ENCODE results near the gene ABCC11.

ABCC11 gene

DNA sequence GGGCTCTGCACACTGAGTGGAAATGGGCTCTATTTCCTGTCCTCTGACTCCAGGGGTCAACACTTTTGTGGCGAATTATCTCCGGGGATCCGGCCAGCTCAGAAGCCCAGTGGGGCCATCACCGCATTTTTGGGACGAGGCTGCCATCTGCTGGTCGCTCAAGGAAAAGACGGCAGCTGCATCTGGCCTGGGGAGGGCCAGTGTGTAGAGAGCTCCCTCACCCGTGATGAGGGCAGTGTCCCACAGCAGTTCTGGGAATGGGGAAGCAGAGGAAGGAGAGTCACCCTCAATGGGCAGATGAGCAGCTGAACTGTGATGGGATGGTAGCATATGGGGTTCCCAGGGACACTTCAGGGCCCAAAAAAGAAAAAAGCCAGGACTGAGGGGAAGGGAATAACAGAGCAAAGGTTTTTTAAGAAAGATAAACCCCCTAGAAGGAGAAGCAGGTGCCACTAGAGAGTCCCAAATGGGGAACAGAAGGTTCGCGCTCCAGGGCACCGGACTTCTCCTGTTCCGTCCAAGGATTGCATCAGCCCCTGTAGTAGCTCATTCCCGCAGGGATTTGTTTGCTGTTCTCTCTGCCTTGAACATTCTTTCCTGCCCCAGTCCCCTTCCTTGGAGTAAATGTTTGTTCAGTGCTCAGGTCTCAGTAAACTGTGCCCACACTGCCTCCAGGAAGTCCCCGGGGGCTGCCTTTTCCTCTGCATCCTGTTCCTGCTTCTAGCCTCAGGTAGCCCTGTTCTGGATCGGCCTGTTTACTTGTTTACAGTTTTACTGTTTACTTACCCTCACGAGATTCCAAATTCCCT is 82.2 kb downstream of the ABCC11 start:
- no peak overlapping the region for H3K27ac ChIP-seq (ENCODE audit: low read depth, low read length)
- no peaks in the 10 kb centered on the region for H3K27me3 ChIP-seq (ENCODE audit: control insufficient read depth, insufficient read depth, low read length)
- H3K4me3 ChIP-seq (ENCODE audit: low read length), result no peak overlapping the region
- no peaks in the 10 kb centered on the region for H3K36me3 ChIP-seq (ENCODE audit: control insufficient read depth, insufficient read depth, low read length)
- no peaks in the 10 kb centered on the region for H3K4me1 ChIP-seq (ENCODE audit: control insufficient read depth, insufficient read depth, low read length)
- no peak overlapping the region for H3K9ac ChIP-seq (ENCODE audit: low read length)

DNA sequence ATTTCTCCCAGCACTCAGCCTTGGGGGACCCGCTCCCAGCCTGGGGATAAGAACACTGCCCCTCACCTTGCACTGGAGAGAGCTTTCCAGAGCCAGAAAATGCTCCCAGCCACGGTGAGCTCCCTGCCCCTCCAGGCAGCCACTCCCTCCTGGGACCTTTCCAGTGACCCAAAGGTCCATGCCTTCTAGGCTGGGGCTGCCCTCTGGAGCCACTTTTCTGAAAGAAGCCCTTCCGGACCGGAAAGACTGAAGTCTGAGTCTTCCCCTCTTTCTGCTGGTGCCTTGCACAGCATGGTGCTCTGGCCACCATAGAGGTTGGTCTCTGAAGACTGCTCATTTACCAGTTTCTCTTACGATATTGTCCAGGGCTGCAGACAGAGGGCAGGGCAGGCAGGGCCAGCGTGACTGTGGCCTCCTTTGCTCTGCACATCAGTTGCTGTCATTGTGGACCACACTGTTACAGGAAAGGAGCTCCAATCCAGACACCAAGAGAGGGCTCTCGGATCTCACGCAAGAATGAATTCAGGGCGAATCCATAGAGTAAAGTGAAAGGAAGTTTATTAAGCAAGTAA is 84.4 kb downstream of the ABCC11 start:
- no peak overlapping the region for H3K9ac ChIP-seq (ENCODE audit: low read length)
- no peaks in the 10 kb centered on the region for H3K27me3 ChIP-seq (ENCODE audit: control insufficient read depth, insufficient read depth, low read length)
- H3K27ac ChIP-seq (ENCODE audit: low read depth, low read length), result no peak overlapping the region
- no peaks in the 10 kb centered on the region for H3K4me1 ChIP-seq (ENCODE audit: control insufficient read depth, insufficient read depth, low read length)
- no peak overlapping the region for H3K4me3 ChIP-seq (ENCODE audit: low read length)
- no peaks in the 10 kb centered on the region for H3K36me3 ChIP-seq (ENCODE audit: control insufficient read depth, insufficient read depth, low read length)

DNA sequence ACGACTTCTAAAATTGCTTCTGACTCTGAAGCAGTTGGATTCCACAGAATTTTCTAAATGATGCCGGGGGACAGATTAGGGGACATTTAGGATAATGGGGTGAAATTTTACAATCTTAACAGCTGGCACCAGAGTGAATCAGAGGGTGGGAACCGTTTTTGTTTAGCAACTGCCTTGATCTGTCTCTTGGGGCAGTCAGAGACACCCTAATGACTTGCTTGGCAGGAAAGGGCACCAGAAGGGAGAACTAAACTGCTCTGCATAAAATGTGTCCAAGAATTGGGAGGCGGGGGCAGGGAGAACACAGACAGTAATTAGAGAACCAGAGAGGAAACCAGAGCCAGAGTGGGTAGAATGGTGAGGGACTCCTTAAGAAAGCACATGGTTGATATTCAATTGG is 85.4 kb downstream of the ABCC11 start:
- H3K27ac ChIP-seq (ENCODE audit: low read depth, low read length), result no peak overlapping the region
- no peak overlapping the region for H3K4me3 ChIP-seq (ENCODE audit: low read length)
- H3K27me3 ChIP-seq (ENCODE audit: control insufficient read depth, insufficient read depth, low read length), result peaks cover 3% of the 10 kb centered on the region
- no peak overlapping the region for H3K9ac ChIP-seq (ENCODE audit: low read length)
- no peaks in the 10 kb centered on the region for H3K36me3 ChIP-seq (ENCODE audit: control insufficient read depth, insufficient read depth, low read length)
- H3K4me1 ChIP-seq (ENCODE audit: control insufficient read depth, insufficient read depth, low read length), result no peaks in the 10 kb centered on the region

DNA sequence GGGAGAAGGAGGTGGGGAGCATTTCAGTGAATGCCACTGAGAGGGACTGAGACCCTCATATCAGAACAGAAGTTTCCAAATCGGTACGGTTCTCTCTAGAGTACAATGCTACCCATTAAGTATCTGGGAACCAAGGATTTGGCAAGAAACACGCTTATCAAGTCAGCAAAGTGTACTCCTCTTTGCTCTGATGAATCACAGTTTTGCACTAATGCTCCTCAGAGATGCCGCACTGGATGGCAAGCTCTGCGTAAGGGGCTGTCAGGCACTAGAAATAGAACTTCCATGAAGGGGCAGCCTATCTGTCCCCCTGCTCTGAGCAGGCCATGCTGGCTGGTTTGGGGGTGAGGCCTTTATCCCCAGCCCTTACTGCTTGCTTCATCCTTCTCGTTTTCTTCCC is 86.8 kb downstream of the ABCC11 start:
- Histone ChIP-seq H3K9ac (ENCODE audit: low read length) (no peak overlapping the region), H3K4me3 (ENCODE audit: low read length) (no peak overlapping the region), H3K4me1 (ENCODE audit: control insufficient read depth, insufficient read depth, low read length) (no peaks in the 10 kb centered on the region), H3K36me3 (ENCODE audit: control insufficient read depth, insufficient read depth, low read length) (no peaks in the 10 kb centered on the region), H3K27ac (ENCODE audit: low read depth, low read length) (no peak overlapping the region), H3K27me3 (ENCODE audit: control insufficient read depth, insufficient read depth, low read length) (peaks cover 5% of the 10 kb centered on the region)

DNA sequence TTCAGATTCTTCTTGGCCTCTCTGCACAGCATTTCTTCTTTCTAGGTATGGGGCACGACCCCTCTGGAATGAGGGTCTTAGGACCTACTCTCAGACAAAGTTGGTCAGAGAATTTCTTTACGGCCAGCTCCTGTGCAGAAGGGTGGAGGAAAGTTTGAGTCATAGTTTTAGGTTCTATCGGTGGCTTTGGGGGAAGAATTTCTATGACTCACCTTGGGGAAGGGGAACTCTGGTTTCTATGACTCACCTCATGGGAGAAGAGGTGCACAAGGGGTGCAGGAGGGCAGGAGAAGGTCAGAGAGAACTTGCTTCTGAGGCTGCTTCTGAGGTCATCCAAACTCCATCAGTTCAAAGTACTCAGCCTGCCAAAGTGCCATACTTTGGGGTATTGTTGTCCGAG is 89.0 kb downstream of the ABCC11 start:
- no peaks in the 10 kb centered on the region for H3K36me3 ChIP-seq (ENCODE audit: control insufficient read depth, insufficient read depth, low read length)
- H3K27ac ChIP-seq (ENCODE audit: low read depth, low read length), result no peak overlapping the region
- no peak overlapping the region for H3K9ac ChIP-seq (ENCODE audit: low read length)
- no peaks in the 10 kb centered on the region for H3K4me1 ChIP-seq (ENCODE audit: control insufficient read depth, insufficient read depth, low read length)
- H3K27me3 ChIP-seq (ENCODE audit: control insufficient read depth, insufficient read depth, low read length), result peaks cover 5% of the 10 kb centered on the region
- no peak overlapping the region for H3K4me3 ChIP-seq (ENCODE audit: low read length)

DNA sequence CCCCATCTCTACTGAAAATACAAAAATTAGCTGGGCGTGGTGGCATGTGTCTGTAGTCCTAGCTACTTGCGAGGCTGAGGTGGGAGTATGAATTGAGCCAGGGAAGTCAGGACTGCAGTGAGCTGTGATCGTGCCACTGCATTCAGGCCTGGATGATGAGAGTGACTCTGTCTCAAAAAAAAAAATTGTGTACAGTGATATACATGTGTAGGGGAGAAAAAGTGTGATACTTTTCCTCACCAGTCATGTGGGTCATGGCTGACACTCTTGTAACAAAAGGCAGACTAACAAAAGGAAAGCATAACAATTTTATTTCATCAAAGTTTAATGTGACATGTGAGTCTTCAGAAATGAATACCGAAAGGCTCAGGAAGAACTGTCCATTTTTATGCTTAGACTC is 89.5 kb downstream of the ABCC11 start:
- no peak overlapping the region for H3K27ac ChIP-seq (ENCODE audit: low read depth, low read length)
- no peaks in the 10 kb centered on the region for H3K36me3 ChIP-seq (ENCODE audit: control insufficient read depth, insufficient read depth, low read length)
- no peak overlapping the region for H3K4me3 ChIP-seq (ENCODE audit: low read length)
- no peak overlapping the region for H3K9ac ChIP-seq (ENCODE audit: low read length)
- H3K4me1 ChIP-seq (ENCODE audit: control insufficient read depth, insufficient read depth, low read length), result no peaks in the 10 kb centered on the region
- H3K27me3 ChIP-seq (ENCODE audit: control insufficient read depth, insufficient read depth, low read length), result peaks cover 5% of the 10 kb centered on the region

DNA sequence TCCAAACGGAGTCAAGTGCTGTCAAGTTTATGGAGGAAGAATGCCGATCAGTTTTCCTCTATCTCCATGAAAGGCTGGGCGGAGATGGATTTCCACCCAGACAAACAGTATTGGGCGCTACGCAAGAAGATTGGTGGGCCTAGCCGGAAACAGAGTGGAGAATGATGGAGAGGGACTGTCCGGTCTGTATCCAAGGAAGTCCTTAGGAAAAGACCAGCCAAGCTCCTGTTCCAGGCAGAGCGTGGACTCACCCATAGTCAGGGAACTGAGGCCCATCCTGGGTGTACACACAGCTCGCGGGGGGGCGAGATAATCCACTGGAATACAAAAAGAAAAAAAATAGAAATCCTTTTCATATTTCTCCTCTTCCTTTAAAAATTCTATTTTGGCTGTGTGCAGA is 90.0 kb downstream of the ABCC11 start:
- Histone ChIP-seq H3K27me3 (ENCODE audit: control insufficient read depth, insufficient read depth, low read length) (peaks cover 5% of the 10 kb centered on the region), H3K4me3 (ENCODE audit: low read length) (no peak overlapping the region), H3K27ac (ENCODE audit: low read depth, low read length) (no peak overlapping the region), H3K36me3 (ENCODE audit: control insufficient read depth, insufficient read depth, low read length) (no peaks in the 10 kb centered on the region), H3K9ac (ENCODE audit: low read length) (no peak overlapping the region), H3K4me1 (ENCODE audit: control insufficient read depth, insufficient read depth, low read length) (no peaks in the 10 kb centered on the region)

DNA sequence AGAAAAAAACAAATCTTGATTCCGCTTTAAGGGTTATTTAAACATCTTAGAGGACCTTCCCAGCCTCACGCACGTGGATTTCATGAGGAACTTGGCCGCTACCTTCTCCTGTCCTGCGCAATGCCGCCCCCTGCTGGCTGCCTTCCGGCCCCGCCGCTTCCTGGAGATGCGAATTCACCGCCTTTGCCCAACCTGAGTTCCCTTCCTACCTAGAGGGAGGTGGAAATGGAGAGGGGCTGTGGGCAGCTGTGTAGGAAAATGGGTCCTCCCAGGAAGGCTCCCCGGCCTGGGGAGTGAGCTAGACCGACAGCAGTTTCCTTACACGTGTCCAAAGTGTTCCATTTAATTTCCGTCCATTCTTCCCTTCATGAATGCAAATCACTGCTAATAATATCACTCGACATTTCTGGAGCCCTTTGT is 90.5 kb downstream of the ABCC11 start:
- Histone ChIP-seq H3K4me3 (ENCODE audit: low read length) (no peak overlapping the region), H3K9ac (ENCODE audit: low read length) (no peak overlapping the region)

DNA sequence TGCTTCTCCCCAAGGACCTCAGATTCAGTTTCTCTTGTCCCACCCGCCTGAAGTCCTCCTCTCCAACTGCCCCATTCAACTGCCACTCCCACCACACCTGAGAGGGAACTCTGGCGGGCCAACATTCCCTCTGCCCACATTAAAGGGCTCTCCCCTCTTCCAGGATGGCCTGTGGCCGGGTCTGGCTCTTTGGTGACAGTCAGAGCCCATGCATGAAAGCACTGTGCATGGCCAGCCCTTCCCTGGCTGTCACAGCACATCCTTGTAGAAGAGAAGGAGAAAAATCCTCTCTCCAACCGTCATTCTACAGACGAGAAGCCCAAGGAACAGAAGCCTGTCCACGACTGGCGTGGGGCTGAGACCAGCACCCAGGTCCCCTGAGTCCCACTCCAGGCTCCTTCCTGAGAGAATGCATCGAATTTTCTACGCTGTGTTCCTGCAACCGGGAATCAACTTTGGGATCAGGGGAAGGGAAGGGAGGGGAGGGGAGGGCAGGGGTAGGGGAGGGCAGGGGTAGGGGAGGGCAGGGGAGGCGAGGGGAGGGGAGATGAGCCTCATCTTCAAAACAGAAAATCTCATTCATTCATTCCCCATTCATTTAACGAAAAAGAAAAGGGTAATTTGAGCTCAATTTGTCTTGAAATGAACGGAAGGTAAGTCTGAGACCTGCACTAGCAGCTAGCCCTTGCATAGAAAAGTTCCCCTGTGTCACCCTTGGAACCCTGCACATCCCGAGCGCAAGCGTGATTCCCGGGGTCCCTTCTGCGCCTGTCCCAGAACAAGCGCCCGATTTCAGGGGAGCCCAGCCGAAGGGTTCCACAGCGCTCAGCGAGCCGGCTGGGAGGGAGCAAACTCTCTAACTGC is 91.2 kb downstream of the ABCC11 start, which contains the start of gene ABCC12:
Gene ABCC12, minus strand, starts transcription at position 68 of the 864 bp plus-strand sequence. CDS start 9,569 bp downstream, outside the sequence.
- Histone ChIP-seq H3K4me1 (ENCODE audit: control insufficient read depth, insufficient read depth, low read length) (no peaks in the 10 kb centered on the region), H3K4me3 (ENCODE audit: low read length) (no peak within 1 kb of the TSS), H3K27ac (ENCODE audit: low read depth, low read length) (no peak within 1 kb of the TSS), H3K9ac (ENCODE audit: low read length) (no peak within 1 kb of the TSS), H3K36me3 (ENCODE audit: control insufficient read depth, insufficient read depth, low read length) (no peaks in the 10 kb centered on the region), H3K27me3 (ENCODE audit: control insufficient read depth, insufficient read depth, low read length) (peaks cover 5% of the 10 kb centered on the region)

More for the DNA sequence above, 90.5 kb downstream of the ABCC11 start:
- Histone ChIP-seq H3K36me3 (ENCODE audit: control insufficient read depth, insufficient read depth, low read length) (no peaks in the 10 kb centered on the region), H3K27ac (ENCODE audit: low read depth, low read length) (no peak overlapping the region), H3K27me3 (ENCODE audit: control insufficient read depth, insufficient read depth, low read length) (peaks cover 5% of the 10 kb centered on the region), H3K4me1 (ENCODE audit: control insufficient read depth, insufficient read depth, low read length) (no peaks in the 10 kb centered on the region)

DNA sequence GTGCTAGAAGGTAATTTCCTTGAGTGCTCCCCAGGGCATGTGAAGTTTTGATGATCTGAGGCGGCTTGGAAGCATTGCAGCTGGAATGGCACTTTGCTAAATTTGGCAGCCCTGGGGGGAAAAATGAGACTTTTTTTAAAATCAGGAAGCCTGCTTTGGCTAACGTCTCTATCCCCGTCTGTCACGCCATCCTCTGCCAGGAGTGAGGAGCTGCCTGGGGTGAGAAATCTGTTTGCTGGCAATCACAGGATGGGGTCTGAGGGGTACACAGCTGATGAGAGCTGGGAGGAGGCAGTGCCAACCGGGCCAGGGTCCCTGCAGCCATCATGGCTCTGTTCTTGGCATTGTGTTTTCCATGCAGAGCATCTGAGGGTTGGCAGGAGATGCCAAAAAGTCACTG is 93.6 kb downstream of the ABCC11 start:
- Histone ChIP-seq H3K27ac (ENCODE audit: low read depth, low read length) (no peak overlapping the region), H3K4me3 (ENCODE audit: low read length) (no peak overlapping the region), H3K4me1 (ENCODE audit: control insufficient read depth, insufficient read depth, low read length) (no peaks in the 10 kb centered on the region), H3K9ac (ENCODE audit: low read length) (no peak overlapping the region), H3K27me3 (ENCODE audit: control insufficient read depth, insufficient read depth, low read length) (peaks cover 5% of the 10 kb centered on the region), H3K36me3 (ENCODE audit: control insufficient read depth, insufficient read depth, low read length) (no peaks in the 10 kb centered on the region)

DNA sequence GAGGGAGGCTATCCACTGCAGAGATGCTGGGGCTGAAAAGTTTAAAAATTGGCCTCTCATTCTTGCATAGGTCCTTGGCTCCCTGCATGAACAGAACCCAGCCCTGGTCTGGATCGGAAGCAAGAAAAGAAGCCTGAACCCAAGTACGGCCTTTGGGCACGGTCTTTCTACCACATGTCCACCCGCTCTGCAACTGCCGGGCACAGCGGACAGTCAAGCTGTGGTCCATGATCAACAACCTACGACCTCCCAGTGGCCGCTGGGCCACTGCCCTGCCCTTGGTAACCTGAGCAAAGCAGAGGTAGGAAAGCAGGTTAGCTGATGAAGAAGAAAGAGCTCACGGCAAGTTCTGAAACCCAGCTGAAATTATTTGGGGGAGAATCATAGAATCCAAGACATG is 95.1 kb downstream of the ABCC11 start:
- Histone ChIP-seq H3K27me3 (ENCODE audit: control insufficient read depth, insufficient read depth, low read length) (peaks cover 3% of the 10 kb centered on the region), H3K4me3 (ENCODE audit: low read length) (no peak overlapping the region), H3K4me1 (ENCODE audit: control insufficient read depth, insufficient read depth, low read length) (no peaks in the 10 kb centered on the region), H3K27ac (ENCODE audit: low read depth, low read length) (no peak overlapping the region), H3K36me3 (ENCODE audit: control insufficient read depth, insufficient read depth, low read length) (no peaks in the 10 kb centered on the region), H3K9ac (ENCODE audit: low read length) (no peak overlapping the region)

DNA sequence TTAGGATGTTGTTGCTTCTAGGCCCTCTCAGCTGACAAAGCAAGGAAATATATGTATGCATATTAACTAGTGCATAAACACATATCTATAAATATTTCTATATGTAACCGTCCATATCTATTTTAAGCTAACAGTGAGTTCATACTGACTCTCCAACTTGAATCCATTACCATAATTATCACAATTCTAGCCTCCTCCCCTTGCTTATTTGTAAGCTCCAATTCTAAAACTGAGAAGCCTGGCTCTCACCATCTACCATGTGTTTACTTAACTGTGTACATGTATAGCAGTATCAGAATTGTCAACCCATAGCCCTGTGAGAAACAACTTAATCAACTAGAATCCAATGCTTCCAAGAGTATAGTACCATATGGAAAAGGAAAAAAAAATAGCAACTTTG is 96.6 kb downstream of the ABCC11 start:
- Histone ChIP-seq H3K4me1 (ENCODE audit: control insufficient read depth, insufficient read depth, low read length) (no peaks in the 10 kb centered on the region), H3K36me3 (ENCODE audit: control insufficient read depth, insufficient read depth, low read length) (no peaks in the 10 kb centered on the region), H3K27ac (ENCODE audit: low read depth, low read length) (no peak overlapping the region), H3K4me3 (ENCODE audit: low read length) (no peak overlapping the region), H3K27me3 (ENCODE audit: control insufficient read depth, insufficient read depth, low read length) (peaks cover 1% of the 10 kb centered on the region), H3K9ac (ENCODE audit: low read length) (no peak overlapping the region)

Measured in rectal smooth muscle tissue (tissue), 1 donor.